Nephron progenitor cell (in vitro differentiated cells): ENCODE data around the gene SSH2.

ENCODE experiments used
- DNase-seq: peaks from one replicate; pipeline ENCODE4 v3.0.0; 2021
- H3K27ac Mint-ChIP-seq: 2 replicates; pipeline ENCODE4 v1.8.0; 2021; ENCODE audit warnings: mild to moderate bottlenecking, moderate library complexity, mixed read lengths
- H3K27me3 Mint-ChIP-seq: 2 replicates; pipeline ENCODE4 v1.8.0; 2021; ENCODE audit warnings: mild to moderate bottlenecking, low read depth, mixed read lengths; ENCODE audit not compliant: poor library complexity
- H3K36me3 Mint-ChIP-seq: 2 replicates; pipeline ENCODE4 v1.8.0; 2021; ENCODE audit warnings: low read depth, mixed read lengths
- H3K4me1 Mint-ChIP-seq: 2 replicates; pipeline ENCODE4 v1.8.0; 2021; ENCODE audit warnings: mixed read lengths
- H3K4me3 Mint-ChIP-seq: 2 replicates; pipeline ENCODE4 v1.8.0; 2021; ENCODE audit warnings: mild to moderate bottlenecking, moderate library complexity, mixed read lengths
- H3K9me3 Mint-ChIP-seq: 2 replicates; pipeline ENCODE4 v1.8.0; 2021; ENCODE audit warnings: mild to moderate bottlenecking, moderate library complexity, mixed read lengths
- TF ChIP-seq, protein P1 (sequence below): fragments of 200-600 bp; sonication (generic); IDR thresholded peaks from 2 replicates; pipeline ENCODE4 v1.5.0; 2021; ENCODE audit warnings: antibody characterized with exemption

The SSH2 gene

DNA sequence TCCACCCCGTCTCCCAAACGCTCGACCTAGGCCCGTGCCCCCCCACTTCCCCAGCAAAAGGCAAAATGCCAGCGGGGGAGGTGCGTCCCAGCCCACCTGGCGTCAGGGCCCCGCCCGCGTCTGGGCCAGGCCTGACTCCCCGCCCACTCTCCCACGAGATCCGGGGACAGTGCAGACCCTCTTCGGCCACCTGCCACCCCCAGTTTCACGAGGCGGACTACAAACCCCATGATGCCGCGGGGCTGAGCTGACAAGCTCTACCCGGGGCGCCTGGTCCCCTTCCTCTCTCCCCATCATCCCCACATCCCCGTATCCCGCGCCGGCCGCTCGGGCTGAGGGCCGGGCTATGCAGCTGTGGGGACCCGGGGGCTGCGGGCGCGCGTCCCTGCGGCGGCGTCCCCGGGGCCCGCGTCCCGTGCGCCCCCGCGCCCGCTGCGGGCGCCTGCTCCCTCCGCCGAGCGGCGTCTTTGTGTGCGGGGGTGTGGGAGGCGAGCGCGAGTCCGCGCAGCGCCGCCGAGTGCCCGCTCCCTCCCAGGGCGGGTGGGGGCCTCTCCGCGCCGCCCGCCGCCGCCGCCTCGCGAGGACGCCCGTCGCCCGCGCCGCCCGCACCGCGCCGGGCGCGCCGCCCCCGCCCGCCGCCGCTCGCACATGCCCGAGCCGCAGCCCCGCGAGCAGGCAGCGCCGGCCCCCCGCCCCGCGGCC is 337.0 kb downstream of the SSH2 start, which contains the start of gene ANKRD13B:
Gene ANKRD13B, plus strand, starts transcription at position 283 of the 702 bp plus-strand sequence. CDS start 490 bp downstream, outside the sequence.
- TF ChIP-seq, protein P1, sequence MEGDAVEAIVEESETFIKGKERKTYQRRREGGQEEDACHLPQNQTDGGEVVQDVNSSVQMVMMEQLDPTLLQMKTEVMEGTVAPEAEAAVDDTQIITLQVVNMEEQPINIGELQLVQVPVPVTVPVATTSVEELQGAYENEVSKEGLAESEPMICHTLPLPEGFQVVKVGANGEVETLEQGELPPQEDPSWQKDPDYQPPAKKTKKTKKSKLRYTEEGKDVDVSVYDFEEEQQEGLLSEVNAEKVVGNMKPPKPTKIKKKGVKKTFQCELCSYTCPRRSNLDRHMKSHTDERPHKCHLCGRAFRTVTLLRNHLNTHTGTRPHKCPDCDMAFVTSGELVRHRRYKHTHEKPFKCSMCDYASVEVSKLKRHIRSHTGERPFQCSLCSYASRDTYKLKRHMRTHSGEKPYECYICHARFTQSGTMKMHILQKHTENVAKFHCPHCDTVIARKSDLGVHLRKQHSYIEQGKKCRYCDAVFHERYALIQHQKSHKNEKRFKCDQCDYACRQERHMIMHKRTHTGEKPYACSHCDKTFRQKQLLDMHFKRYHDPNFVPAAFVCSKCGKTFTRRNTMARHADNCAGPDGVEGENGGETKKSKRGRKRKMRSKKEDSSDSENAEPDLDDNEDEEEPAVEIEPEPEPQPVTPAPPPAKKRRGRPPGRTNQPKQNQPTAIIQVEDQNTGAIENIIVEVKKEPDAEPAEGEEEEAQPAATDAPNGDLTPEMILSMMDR, result no peak
- H3K4me1 Mint-ChIP-seq, result peaks cover 74% of the 10 kb centered on the region
- H3K27me3 Mint-ChIP-seq, result peaks cover 13% of the 10 kb centered on the region
- no peak within 1 kb of the TSS for H3K27ac Mint-ChIP-seq
- H3K36me3 Mint-ChIP-seq, result no peaks in the 10 kb centered on the region
- no peaks in the 10 kb centered on the region for H3K9me3 Mint-ChIP-seq
- peak; percentile 55 for DNase-seq
- H3K4me3 Mint-ChIP-seq, result peak within 1 kb of the TSS; percentile 84

DNA sequence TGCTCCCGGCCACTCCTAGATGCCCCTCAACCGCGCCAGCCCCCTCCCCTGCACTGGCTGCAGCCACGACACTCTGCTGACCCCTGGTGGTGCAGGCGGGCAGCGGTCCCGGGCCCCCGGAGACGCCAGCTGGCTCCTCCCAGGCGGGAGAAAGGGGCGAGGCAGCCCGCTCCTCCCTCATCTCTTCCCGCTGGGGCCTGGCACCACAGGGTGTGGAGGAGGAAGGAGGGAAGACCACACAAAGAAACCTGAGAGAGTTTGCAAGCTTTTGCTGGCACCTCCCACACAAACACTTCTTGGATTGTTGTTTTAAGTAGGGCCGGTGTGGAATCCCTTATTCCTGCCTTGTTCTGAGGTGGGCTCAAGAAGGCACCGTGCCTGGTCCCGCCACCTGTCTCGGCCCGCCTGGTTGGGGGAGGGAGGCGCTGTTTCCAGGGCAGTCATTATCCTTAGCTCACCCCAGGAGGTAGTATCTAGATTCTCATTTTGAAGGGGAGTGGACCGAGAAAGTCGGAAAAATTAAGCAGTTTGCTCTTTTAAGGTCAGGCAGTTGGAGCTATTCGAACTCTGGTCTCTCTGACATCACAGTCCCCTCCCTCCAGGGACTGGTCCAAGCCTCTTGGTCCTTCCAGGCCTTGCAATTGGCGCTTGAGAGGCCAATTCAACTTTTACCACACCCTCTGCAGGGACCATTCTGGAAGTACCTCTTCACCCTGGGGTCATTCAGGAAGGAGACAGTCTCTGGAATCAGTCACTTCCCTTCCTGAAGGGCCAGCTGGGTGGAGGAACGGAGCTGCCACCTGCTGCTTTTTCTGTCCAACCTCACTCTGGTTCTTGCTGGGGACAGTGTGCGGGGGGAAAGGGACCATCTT is 338.1 kb downstream of the SSH2 start:
- no peaks in the 10 kb centered on the region for H3K36me3 Mint-ChIP-seq
- H3K9me3 Mint-ChIP-seq, result no peaks in the 10 kb centered on the region
- H3K27me3 Mint-ChIP-seq, result peaks cover 13% of the 10 kb centered on the region
- DNase-seq, result peak; percentile 99
- TF ChIP-seq, protein P1, result peak; percentile 99
- no peak overlapping the region for H3K27ac Mint-ChIP-seq
- peak overlapping the region; percentile 84 for H3K4me3 Mint-ChIP-seq
- H3K4me1 Mint-ChIP-seq, result peaks cover 72% of the 10 kb centered on the region

DNA sequence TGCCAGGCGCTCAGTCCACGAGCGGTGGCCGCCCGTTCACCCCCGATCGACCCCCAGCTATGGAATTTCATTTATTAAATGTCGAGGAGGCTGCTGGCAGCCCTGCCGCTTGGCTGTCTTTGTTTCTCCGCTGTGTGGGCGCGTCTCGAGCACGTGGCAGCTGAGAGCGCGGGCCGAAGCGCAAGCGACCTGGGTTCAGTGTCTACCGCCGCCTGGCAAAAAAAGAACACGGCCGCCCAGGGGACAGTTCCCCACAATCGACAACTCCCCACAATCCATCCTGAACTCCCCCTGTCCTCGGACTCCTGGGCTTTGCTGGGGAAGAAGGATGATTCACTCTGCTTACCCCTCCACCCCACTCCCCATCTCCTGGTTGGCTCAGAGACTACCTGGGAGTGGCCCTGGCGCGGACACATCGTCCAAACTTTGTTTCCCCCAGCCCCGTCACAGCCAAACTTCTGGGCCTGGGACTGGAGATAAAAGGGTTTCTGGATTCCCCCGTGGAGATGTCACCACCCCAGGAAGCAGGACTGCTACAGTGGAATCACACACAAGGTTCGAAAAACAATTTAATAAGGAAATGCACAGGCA is 338.8 kb downstream of the SSH2 start:
- peak; percentile 54 for DNase-seq
- TF ChIP-seq, protein P1, result no peak
- H3K27ac Mint-ChIP-seq, result no peak overlapping the region
- H3K4me3 Mint-ChIP-seq, result peak overlapping the region; percentile 84
- H3K27me3 Mint-ChIP-seq, result peaks cover 13% of the 10 kb centered on the region
- no peaks in the 10 kb centered on the region for H3K9me3 Mint-ChIP-seq
- no peaks in the 10 kb centered on the region for H3K36me3 Mint-ChIP-seq
- H3K4me1 Mint-ChIP-seq, result peaks cover 67% of the 10 kb centered on the region

DNA sequence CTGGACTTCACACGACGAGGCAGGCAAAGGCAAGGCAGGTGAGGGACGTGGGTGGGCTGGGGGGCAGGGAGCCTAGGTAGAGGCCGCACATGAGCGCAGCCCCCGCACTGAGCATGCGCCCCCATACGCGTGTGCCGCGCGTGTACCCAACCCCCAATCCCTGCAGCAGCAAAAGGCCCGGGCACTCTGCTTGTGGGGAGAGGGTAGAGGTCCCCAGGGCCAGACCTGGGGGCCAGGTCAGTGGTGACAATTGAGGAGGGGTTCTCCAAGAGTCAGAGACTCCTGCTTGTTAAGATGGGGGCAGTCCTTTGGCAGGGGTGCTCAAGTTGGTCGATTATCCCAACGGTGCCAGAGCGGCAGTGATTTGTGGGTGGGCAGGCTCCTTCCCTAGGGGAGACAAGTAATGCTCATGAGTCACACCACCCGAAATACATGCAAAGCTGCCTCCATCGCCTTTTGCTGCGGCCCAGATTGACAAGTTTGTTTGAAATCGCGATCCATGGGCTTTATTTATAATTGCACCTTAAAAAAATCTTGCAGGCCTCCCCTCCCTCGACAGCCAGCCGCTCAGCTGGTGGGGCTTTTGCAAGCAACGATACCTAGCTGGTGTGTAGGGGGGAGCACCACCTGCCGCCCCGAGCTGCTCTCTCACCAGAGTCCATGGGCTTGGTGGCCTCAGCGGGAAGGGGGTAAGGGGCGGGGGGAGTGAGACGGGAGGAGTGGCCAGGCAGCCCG is 339.4 kb downstream of the SSH2 start:
- DNase-seq, result peak; percentile 26
- Mint-ChIP-seq H3K27me3 (peaks cover 13% of the 10 kb centered on the region), H3K9me3 (no peaks in the 10 kb centered on the region), H3K27ac (no peak overlapping the region), H3K4me1 (peaks cover 65% of the 10 kb centered on the region), H3K36me3 (no peaks in the 10 kb centered on the region), H3K4me3 (peak overlapping the region; percentile 84)
- TF ChIP-seq, protein P1, result no peak

DNA sequence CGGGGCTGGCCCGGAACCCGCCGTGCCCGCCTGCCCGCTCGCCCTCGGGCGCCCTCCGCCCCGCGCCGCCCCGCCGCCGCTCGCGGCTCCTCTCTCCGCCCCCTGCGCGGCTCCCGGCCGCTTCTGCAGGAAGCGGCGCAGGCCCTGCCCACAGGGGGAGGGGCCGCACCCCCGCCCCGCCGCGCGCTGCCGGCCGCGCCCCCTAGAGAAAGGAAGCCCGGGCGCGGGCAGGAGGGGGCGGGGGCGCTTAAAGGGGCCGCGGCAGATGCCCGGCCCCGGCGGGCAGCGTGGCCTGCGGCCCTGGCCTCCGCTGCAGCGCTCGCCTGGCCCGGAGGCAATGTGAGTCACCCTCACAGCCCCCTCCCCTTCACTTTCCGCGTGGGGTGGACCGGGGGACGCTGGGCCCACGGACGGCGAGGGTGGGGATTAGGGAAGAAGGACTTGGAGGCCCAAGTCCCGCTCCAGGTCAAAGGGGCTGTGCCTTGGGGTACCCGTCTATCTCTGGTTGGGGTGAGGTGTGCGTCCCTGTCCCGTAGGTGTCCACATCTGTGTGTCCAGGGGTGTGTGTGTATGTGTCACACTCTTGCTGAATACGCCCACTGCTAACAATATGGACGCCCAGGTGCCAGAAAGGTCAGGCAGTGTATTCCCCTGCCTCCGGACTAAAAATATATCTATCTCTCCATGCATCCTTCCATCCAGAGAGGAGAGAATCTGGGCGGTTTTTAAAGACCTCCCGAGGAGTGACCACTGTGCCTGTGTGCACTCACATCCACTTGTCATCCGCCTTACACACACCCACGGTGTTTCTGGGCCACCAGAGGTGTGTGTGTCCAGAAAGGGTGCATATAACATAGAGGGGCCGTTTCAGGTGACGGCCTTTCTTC is 340.3 kb downstream of the SSH2 start, which contains the start of gene GIT1:
Gene GIT1, minus strand, starts transcription at position 125 of the 887 bp plus-strand sequence. CDS start 270 bp downstream, outside the sequence.
- Mint-ChIP-seq H3K27ac (no peak within 1 kb of the TSS), H3K36me3 (no peaks in the 10 kb centered on the region), H3K4me1 (peaks cover 64% of the 10 kb centered on the region), H3K9me3 (no peaks in the 10 kb centered on the region), H3K27me3 (peaks cover 13% of the 10 kb centered on the region), H3K4me3 (peak within 1 kb of the TSS; percentile 89)
- TF ChIP-seq, protein P1, result no peak
- peak; percentile 89 for DNase-seq
